T-helper 9 cell (primary cell): Measurements from ENCODE around the gene CALCOCO1.
"Not testable (repeated sequence)": the region's sequence is repeated elsewhere in the genome, so short reads cannot be mapped to it uniquely, and the experiment has no call there.

ENCODE experiments used
- DNase-seq: peaks from one replicate; pipeline ENCODE4 v3.0.0-alpha.2; 2020

Gene CALCOCO1

DNA sequence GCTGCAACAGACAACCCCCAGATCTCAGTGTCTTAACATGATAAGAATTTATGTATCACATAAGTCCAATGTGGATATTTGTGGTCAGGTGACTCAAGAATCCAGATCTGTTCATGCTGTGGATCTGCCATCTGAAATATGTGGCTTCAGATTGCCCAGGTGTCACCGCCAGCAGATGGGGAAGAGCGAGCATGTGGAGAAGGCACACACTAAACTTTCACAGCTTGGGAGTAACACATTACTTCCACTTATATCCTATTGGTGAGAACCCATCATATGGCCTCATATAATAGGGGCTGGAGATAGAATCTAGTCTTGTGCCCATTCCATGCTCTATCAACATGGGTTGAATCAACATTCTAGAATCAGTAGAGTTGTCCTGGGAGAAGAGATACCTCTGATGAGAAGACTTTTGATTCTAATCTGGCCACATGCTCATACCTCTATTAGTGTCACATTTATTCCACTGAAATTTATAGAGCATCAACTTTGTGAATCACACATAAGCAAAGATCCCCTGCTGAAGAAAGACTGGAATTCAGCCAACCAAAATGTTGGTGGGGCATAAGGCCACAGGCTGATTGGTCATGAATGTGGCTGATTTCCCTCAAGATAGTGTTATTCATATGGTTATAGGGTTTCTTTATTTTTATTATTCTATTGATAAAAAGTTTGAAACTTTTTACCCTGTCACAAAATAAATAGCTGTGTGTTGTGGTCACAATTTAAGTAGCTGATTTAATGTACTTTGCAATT is 6.0 kb upstream of the CALCOCO1 start:
- DNase-seq: no peak

DNA sequence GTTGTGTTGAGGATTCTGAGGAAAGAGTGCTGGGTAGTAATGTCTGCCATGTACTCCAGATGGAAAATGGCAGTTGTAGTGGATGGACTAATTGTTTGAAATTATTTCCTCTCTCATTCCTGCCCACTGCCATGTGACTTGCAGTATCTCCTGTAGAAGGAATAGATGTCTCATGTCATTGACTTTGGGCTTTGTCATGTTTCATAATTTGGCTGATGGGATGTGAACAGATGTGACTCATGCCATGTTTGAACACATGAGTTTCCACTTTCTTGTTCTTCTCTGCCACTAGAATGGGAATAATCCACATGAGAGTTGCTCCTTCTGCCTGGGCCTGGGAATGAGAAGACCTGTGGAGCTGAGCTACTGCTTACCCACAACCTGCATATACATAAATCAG is 2.4 kb upstream of the CALCOCO1 start:
- no peak for DNase-seq

DNA sequence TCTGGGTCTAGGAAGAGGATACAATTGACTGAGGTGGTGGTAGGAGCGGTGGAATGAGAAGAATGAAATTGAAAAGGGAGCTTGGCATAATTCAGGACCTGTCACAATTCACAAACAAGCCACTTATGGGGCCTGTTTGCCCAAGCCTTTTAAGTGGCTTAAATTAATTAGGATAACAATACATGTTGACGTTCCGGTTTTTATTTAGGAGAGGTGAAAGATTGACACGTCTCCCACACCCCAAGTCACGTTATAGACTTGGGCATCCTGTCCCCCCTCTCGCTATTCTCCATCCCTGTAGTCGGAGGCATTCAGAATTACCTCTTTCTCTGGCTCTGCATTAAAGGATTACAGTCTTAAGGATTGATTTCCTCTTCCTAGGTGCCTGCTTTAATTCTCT is 954 bp upstream of the CALCOCO1 start:
- DNase-seq: no peak

DNA sequence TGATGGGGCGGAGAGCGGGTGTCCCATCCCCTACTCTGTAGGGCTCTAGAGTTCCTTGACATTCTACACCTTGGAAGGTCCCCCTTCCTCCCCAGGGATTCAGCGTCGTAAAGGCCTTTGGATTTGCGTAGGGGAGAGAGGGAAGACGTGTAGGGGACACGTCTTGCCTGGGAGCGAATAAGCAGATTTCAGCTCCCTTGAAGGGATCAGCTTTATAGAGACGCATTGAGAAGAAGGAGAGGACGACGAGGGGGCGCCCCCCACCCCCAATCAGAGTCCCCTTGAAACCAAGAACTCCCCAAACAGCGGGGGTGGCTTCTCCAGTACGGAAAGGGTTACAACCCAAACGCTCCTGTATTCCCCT is 324 bp downstream of the CALCOCO1 start:
- DNase-seq: no peak

DNA sequence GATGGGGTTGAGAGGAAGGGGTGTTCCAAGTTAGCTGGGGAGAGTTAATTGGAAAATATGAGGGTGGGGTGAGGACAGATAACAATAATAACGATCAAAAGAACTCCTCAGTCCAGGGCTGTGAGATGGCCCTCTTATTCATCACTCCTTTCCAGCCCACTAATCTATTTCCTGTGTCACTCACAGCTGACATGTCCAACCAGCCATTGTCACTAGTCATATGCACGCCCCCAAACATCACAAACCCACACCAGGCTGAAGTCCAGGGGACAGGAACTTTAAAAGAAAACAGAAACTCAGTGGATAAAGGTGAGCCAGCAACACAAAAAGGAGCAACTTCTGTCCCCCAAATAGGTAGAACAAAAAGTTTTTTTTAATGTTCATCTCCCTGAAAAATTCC is 911 bp downstream of the CALCOCO1 start:
- no peak for DNase-seq

DNA sequence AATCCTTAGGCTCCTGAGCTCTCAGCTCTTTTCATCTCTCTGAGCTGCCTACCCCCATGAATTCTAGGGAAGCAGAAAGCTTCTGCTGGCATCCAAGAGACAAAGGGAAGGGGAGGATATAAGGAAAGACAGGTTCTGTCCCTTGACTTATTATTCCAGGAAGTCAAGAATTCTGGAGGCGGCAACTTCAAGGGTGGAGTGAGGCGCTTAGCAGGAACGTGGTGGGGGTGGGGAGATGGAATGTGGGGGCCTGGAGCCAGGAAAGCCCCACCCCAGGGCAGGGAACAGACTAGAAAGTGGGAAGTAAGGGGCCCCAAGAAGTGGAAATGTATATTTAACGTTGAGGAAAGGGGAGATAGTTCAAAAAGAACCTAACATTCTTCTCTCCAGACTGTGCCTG is 1.4 kb downstream of the CALCOCO1 start:
- DNase-seq: no peak

DNA sequence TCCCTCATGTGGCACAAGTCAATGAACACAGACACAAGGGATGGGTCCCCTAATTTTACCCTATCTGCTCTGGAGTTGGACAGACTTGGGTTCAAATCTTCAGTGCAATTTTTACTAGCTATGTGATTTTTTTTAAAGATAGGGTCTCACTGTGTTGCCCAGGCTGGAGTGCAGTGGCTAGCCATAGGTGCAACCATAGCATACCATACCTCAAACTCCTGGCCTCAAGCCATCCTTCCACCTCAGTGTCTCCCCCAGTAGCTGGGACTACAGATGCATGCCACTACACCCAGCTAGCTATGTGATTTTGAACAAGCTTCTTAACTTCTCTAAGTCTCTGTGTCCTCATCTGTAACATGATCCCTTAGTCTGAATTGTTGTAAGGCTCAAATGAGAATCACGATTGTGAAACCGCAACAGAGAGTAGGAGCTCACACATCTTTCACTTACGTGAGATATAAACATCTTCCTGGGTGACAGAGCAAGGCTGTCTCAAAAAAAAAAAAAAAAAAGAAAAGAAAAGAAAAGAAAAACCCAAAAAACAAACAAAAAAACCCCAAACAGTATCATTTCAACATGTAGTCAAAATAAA is 4.7 kb downstream of the CALCOCO1 start:
- DNase-seq: no peak

DNA sequence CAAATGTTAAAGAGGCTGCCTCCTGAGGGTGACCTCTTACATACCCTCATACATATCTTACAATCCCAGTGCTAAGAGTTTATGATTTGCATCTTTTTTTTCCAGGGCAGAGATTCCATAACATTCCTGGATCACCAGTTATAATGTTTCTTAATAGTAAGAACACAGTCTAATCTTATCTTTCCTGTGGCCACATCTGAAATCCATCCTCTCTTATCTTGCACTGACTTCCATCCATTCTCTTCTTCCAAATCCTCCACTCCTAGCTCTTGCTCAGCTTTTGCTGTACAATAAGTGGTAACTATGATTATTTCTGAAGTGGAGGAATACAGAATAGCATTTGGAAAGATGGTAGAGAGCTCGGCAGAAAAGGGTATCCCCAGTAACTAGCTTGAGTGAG is 6.3 kb downstream of the CALCOCO1 start:
- DNase-seq: no peak

DNA sequence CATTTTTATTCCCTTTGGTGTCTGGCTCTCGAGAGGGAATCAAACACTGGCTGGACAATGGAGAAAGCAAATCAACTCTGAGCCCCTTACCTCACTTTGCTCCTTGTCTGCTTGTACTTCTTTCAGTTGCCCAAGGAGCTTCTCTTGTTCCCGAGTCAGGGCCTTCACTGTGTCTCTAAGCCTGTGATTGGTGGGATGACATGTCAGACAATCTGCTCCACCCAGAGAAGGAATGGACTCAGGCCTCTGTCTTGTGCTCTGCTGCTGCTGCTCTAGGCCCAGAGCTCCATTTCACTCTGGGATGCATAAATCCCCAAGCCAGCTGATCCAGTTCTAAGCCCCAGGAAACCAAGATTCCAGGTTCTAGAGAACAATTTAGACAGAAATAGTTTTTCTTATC is 7.6 kb downstream of the CALCOCO1 start:
- no peak for DNase-seq

DNA sequence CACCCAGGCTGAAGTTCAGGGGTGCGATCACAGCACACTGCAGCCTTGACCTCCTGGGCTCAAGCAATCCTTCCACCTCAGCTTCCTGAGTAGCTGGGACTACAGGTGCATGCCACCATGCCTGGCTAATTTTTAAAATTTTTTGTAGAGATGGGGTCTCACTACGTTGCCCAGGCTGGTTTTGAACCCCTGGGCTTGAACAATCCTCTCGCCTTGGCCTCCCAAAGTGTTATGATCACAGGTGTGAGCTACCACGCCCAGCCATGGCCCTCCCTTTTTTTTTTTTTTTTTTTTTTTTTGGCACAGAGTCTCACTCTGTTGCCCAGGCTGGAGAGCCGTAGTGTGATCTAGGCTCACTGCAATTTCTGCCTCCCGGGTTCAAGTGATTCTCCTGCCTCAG is 8.7 kb downstream of the CALCOCO1 start:
- not testable (repeated sequence) for DNase-seq

DNA sequence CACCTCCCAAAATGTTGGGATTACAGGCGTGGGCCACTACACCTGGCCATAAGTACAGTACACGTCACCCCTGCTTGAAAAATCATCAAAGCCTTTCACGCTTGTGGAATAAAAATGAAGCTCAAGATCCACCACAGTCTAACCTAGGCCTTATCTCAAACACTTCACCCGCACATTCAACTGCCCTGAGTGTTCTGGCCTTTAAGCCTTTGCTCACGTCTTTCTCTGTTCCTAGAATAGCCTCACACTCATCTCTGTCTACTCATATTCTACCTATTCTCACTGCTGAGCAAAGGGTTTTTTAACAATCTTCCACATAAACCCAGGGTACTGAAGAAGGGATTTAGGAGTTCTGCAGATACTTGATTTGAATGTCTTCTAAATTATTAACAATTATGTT is 9.9 kb downstream of the CALCOCO1 start:
- DNase-seq: no peak

DNA sequence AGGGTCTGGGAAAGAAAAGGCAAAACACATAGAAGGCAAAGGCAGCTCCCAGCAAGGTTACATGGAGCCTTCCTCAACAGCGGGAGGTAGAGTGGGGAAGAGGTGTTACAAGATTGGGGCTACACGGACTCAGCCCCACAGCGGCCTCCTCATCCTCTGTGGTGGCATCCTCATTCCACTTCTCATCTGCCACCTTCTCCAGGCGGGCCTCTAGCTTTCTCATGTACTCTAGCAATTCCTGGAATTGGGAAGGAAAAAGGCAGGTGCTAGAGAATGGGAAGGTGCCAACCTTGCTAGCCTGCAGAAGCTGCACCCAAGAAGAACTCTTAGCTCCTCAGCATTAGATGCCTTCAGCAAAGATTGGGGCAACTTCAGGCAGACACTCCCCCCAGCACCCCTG is 13.2 kb downstream of the CALCOCO1 start:
- no peak for DNase-seq

DNA sequence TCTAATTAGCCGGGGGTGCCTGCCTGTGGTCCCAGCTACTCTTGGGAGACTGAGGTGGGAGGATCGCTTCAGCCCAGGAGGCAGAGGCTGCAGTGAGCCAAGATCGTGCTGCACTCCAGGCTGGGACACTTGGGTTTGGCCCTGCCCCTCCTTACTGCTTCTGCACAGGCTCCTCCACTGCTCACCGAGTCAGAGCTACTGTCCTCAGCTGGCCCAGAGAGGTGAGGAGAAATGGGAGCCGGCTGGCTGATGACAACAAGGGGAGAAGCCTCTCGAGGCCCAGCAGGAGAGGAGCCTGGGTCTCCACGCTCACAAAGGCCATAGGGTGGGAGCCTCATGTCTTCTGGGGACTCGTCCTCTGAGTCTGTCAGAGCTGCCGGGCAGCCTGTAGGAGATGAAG is 13.7 kb downstream of the CALCOCO1 start:
- no peak for DNase-seq

DNA sequence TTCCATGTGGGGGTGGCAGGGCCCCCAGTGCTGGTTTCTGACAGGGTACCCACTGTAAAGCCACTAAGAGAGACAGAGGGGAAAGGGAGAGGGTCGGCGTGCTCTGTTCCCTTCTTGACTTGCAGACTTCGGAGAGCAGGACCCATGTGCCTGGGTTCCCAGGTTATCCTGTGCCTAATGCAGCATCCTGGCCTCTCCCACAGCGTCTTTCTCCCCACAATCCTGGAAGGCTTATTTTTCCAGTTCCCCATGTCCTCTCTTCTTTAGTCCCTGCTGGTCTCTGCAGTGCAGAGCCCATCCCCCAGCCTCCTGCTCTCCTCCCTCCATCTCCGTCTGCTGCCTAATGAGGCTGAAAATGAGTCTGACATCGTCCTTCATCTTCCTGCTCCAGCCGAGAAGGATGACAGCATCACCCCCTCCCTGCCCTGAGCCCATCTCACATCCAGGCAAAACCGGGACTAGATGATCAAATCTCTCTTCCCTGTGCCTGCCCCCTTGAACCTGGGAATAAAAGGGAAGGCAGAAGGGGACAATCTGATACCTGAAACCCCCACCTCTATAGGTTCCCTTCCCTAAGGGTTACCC is 15.1 kb downstream of the CALCOCO1 start:
- no peak for DNase-seq

DNA sequence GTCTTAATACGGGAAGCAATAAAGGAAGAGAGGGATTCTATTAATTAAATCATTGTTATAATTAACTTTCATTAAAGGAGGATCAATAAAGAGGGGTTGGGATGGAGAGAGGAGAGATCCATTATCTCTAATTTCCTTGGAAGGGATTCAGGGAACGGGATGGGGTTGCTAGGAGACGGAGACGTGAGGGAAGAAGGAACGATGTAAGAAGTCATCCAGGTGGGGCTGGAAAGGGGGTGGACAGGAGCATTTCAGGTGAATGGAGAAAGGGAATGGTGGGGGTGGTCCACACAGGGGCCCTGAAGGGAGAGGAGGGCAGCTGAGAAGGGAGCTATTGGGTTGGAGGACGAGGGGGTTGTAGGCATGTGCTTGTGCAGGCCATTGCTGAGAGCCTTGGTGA is 17.2 kb downstream of the CALCOCO1 start:
- no peak for DNase-seq

DNA sequence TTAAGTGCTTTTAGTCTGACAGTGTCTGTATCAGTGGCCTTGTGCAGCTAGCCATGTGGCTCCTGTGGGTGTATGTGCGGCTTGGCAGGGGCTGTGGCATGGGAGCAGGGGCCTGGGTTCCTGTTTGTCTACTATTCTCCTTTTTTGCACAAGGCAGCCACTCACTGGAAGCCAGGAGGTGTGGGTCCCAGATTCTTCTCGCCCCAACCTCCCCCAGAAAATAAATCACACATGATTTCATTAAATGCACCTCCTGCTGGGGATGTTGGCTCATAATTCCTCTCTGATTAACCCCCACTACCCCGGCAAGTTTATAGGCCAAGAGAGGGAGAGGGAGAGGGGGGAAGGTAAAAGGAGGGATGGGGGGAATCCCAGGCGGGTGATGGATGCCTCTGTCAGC is 17.6 kb downstream of the CALCOCO1 start:
- DNase-seq: no peak

DNA sequence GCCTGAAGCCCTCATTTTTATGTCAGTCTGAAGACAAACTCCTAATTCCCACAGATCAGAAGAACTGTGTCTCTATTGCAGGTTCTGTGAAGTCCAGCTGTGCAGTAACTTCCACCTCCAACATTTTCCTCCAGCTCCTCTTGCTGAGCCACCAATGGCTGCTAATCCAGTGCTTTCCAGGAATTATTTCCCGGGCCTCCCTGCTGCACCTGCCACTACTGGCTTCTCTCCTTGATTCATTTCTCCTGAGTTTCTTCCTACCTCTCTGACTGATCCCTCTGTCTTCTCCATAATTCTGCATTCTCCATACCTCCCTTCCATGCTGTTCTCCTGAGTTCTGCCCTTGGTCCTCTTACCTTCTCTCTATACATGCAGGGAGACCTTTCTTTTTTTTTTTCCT is 21.2 kb downstream of the CALCOCO1 start:
- no peak for DNase-seq

DNA sequence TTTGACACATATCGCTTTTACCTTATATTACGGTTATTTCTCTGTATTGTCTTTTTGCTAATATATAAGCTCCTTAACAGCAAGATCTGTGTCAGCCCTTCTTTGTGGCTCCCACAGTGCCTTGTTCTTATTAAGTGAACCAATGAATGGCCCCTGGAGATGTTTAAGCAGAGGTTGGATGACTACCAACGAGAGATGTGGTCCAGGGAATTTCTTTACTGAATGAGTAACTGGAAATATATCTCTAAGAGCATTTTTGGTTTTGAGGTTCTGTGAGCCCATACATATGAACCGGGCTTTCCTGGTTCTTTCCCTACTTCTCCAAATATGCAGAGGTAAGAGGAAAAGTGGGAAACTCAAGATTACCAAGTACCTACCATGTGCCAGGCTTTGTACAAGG is 23.5 kb downstream of the CALCOCO1 start:
- DNase-seq: no peak

DNA sequence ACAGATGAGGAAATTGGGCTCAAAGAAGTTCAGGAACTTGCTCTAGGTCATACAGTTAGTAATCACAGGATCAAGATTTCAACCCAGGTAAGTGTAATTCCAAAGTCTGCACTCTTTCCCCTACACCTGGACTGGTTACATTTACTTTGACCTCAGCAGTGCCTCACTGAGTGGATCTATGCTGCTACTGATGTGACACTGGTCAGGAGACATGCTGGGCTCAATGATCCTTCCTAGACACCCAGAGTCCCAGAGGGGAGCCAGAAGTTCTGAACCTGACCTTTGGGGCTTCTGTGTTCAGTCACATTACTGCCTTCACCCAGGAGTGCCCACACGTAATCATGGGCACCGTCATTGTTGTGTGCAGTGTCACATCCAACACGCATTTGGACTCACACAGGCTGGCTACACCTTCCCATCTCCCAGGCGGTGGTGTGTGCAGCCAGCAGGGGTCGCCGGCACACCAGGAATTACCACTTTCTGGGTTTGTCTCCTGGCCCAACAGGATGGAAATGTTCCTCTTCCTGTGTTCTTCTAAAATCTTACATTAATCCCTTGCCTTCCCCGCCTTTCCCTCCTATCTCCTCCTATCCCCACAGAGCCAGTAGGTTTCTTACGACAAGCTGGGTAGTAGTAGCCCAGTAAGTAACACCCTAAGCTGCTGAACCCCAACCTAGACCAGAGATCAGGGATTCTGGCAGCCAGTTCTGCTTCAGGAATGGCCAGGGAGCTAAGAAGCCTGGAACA is 25.6 kb downstream of the CALCOCO1 start:
- peak; percentile 71 for DNase-seq

DNA sequence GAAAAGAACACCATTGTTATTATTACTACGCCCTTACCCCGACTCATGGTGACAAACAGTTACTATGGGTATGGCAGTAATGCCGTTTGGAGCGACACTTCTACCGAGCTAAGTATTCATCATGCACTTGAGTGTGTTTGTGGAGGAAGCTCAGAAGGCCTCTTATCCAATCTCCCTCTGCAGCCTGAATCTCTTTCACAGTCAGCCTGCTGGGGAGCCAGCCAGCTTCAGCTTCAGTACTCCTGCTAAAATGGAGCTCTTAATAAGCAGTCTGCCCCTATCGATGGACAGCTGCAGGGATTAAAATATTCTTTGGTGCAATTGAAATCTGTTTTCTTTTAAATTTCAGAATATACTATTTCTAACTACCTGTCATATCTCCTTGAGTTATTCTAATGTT is 26.7 kb downstream of the CALCOCO1 start:
- no peak for DNase-seq

DNA sequence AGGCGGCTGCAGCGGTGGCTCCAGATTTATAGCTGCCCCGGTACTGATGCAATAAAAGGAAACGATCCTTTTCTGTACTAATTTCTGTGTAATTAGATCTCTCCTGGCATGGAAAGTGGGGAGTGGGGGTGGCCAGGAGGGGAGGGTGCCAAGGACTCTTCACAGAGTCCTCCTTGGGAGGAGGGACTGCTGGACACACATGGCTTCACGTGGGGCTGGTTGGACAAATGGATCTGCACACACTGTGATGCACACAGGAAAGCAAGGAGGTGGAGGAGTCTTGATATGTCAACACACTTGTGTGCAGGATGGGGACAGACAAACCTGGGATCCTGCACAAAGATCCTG is 27.6 kb downstream of the CALCOCO1 start:
- DNase-seq: no peak

DNA sequence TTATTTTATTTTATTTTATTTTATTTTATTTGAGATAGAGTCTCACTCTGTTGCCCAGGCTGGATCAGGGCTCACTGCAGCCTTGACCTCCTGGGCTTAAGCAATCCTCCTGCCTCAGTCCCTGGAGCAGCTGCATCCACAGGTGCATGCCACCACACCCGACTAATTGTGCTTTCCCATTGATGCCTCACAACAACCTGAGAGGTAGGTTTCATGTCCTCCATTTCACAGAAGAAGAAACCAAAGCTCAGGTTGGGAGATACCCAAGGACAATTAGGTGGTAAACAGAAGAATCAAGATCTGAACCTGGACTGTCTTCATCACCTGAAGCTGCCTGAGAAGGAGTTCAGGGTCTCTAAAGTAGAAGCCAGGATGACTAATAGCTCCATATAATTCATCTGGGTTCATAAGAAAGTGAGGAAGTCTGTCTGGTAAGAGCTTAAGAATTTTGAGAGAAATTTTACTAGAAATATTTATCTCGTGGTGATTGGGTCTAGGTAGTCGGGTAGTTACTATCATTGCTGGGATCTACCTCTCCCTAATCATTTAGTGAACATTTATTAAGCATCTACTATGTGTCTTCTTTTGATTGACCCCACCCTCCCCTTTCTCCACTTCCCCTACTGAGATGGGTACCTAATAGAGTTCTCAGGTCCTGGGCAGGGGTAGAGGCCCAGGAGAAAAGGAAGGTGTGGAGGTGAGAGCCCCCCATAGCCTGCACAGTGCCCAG is 28.1 kb downstream of the CALCOCO1 start:
- DNase-seq: no peak

DNA sequence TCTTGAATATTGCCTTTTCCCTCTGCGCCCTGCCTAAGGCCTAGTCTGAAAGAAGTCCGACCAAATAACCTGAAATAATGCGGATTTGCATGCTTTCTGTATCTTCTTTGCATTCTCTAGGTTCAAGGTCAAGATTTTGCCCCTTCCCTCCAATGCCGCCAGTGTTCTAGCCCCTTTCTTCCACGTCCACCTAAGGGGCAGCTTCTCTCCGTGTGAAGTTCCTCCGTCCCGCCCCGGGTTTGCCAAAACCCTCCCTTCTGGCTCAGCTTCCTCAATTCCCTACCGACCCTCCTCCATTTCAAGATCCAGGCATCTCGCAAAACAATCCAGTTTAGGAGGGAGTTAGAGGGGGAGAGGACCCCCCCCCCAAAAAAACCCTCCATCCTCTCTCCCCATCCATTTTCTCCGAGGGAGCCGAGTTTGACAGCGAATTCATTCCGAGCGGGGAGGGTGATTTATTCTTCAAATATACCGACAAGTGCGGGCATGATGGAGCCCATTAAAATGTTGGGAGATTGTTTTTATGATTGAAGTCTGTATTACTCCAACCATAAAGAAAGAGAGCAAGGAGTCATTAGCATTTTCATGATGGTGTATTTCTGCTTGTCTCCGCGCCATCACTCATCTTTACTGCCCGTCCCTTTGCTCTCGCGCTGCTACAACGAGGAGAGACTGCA is 30.5 kb downstream of the CALCOCO1 start:
- no peak for DNase-seq
